Measurements from ENCODE around the gene TSPAN18. TPM values are rescaled to one million over a fixed set of nuclear protein-coding genes. Genes with fewer than 3 reads are reported as not detected.

TSPAN18 gene
- total RNA-seq, 1 donor from 2014 or later: 31.7 TPM

DNA sequence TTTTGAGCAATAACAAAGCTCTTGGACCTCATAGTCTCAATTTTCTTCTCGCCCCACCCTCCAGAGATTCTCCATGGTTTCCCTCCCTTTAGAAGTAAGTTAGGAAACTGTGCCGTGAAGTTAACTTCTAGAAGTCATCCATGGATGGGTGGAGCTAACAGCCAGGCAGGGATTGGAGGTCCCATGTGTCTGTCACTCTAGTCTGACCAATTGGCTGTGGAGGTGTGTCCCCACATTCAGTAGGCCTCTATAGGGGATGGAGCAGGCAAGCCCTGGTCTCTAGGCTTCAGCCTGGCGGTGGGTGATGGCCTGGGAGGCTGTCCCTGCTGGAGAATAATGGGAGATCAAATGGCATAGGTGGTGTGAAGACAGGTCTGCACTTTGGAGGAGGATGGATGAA is 173.2 kb downstream of the TSPAN18 start:
- H3K4me2 ChIP-seq (ENCODE audit: low read length): no peak overlapping the region
- no peaks in the 10 kb centered on the region for H3K79me2 ChIP-seq (ENCODE audit: insufficient read depth, low read length)
- H3K36me3 Mint-ChIP-seq (ENCODE audit: low read depth, unreplicated experiment): peaks cover 12% of the 10 kb centered on the region
- peak; percentile 72 for DNase-seq (ENCODE audit: low read depth)
- no peaks in the 10 kb centered on the region for H4K20me1 ChIP-seq (ENCODE audit: insufficient read depth, low read length)
- no peak overlapping the region for H3K27ac ChIP-seq (ENCODE audit: low read depth, low read length)
- FAIRE-seq: no peak
- H3K9ac ChIP-seq (ENCODE audit: low read length): no peak overlapping the region
- no peak overlapping the region for H3K27ac Mint-ChIP-seq (ENCODE audit: unreplicated experiment)
- peaks cover 32% of the 10 kb centered on the region for H3K27me3 ChIP-seq (ENCODE audit: insufficient read depth, low read length)
- TF ChIP-seq EZH2 (IDR thresholded peaks at IDR 0.05; ENCODE audit: insufficient read depth, low read length) (no peak), CTCF (IDR thresholded peaks at IDR 0.05; ENCODE audit: insufficient read depth, low read depth, low read length) (no peak)
- H2AFZ ChIP-seq (ENCODE audit: low read depth, low read length): no peak overlapping the region
- H3K4me1 ChIP-seq (ENCODE audit: insufficient read depth, low read length): no peaks in the 10 kb centered on the region
- H3K36me3 ChIP-seq (ENCODE audit: insufficient read depth, low read length): no peaks in the 10 kb centered on the region
- H3K4me3 ChIP-seq (ENCODE audit: insufficient read depth, low read depth, low read length): no peak overlapping the region
- H3K4me1 Mint-ChIP-seq (ENCODE audit: low read depth, unreplicated experiment): no peaks in the 10 kb centered on the region
- H3K4me3 Mint-ChIP-seq (ENCODE audit: unreplicated experiment): no peak overlapping the region
- peaks cover 12% of the 10 kb centered on the region for H3K9me3 Mint-ChIP-seq (ENCODE audit: unreplicated experiment)
- H3K27me3 Mint-ChIP-seq (ENCODE audit: low read depth, unreplicated experiment): peaks cover 61% of the 10 kb centered on the region
- H3K9me3 ChIP-seq (ENCODE audit: insufficient read depth, low read depth, low read length): peaks cover 4% of the 10 kb centered on the region

DNA sequence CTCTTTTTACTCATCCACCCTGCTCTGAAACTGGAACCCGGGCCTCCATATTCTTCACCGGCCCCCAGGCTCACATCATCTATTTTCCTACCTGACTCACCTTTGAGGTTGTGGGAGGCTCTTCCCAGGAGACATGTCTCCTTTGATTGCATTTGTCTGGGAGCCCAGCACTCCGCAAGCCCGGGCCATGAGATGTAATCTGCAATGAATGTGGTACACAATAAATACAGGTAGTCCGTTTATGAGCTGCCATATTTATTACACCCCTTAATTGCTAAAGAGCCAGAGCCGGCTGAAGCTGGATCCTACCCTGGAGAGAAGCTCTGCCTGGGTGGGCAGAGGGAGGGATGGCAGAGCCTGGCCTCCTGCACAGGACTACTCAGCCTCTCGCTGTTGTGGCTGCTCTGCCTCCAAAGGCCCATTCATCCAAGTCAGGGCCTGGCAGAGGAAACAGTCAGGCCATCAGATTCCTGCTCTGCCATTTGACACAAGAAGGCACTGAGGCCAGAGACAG is 174.4 kb downstream of the TSPAN18 start:
- FAIRE-seq (no peak), DNase-seq (ENCODE audit: low read depth) (no peak)
- Mint-ChIP-seq H3K4me1 (ENCODE audit: low read depth, unreplicated experiment) (peaks cover 3% of the 10 kb centered on the region), H3K27ac (ENCODE audit: unreplicated experiment) (no peak overlapping the region), H3K9me3 (ENCODE audit: unreplicated experiment) (peaks cover 12% of the 10 kb centered on the region), H3K36me3 (ENCODE audit: low read depth, unreplicated experiment) (peaks cover 12% of the 10 kb centered on the region), H3K4me3 (ENCODE audit: unreplicated experiment) (no peak overlapping the region), H3K27me3 (ENCODE audit: low read depth, unreplicated experiment) (peaks cover 52% of the 10 kb centered on the region)
- Histone ChIP-seq H3K36me3 (ENCODE audit: insufficient read depth, low read length) (no peaks in the 10 kb centered on the region), H3K4me3 (ENCODE audit: insufficient read depth, low read depth, low read length) (no peak overlapping the region), H3K9ac (ENCODE audit: low read length) (no peak overlapping the region), H3K4me2 (ENCODE audit: low read length) (no peak overlapping the region), H3K27ac (ENCODE audit: low read depth, low read length) (no peak overlapping the region), H3K27me3 (ENCODE audit: insufficient read depth, low read length) (peaks cover 35% of the 10 kb centered on the region), H4K20me1 (ENCODE audit: insufficient read depth, low read length) (no peaks in the 10 kb centered on the region), H3K4me1 (ENCODE audit: insufficient read depth, low read length) (no peaks in the 10 kb centered on the region), H2AFZ (ENCODE audit: low read depth, low read length) (no peak overlapping the region), H3K79me2 (ENCODE audit: insufficient read depth, low read length) (no peaks in the 10 kb centered on the region), H3K9me3 (ENCODE audit: insufficient read depth, low read depth, low read length) (peaks cover 4% of the 10 kb centered on the region)
- no peak for TF ChIP-seq EZH2 (IDR thresholded peaks at IDR 0.05; ENCODE audit: insufficient read depth, low read length)

- no peaks in the 10 kb centered on the region for H3K4me1 ChIP-seq (ENCODE audit: insufficient read depth, low read length)
- no peaks in the 10 kb centered on the region for H3K36me3 ChIP-seq (ENCODE audit: insufficient read depth, low read length)
- peaks cover 12% of the 10 kb centered on the region for H3K36me3 Mint-ChIP-seq (ENCODE audit: low read depth, unreplicated experiment)
- no peak for TF ChIP-seq CTCF (IDR thresholded peaks at IDR 0.05; ENCODE audit: insufficient read depth, low read depth, low read length)
- TF ChIP-seq EZH2 (IDR thresholded peaks at IDR 0.05; ENCODE audit: insufficient read depth, low read length): no peak
- peaks cover 4% of the 10 kb centered on the region for H3K9me3 ChIP-seq (ENCODE audit: insufficient read depth, low read depth, low read length)
- H3K4me2 ChIP-seq (ENCODE audit: low read length): no peak overlapping the region
- no peak overlapping the region for H3K4me3 Mint-ChIP-seq (ENCODE audit: unreplicated experiment)
- H3K27me3 Mint-ChIP-seq (ENCODE audit: low read depth, unreplicated experiment): peaks cover 50% of the 10 kb centered on the region
- H3K79me2 ChIP-seq (ENCODE audit: insufficient read depth, low read length): no peaks in the 10 kb centered on the region
- H3K4me3 ChIP-seq (ENCODE audit: insufficient read depth, low read depth, low read length): no peak overlapping the region
- H3K27ac Mint-ChIP-seq (ENCODE audit: unreplicated experiment): no peak overlapping the region
- no peak overlapping the region for H3K27ac ChIP-seq (ENCODE audit: low read depth, low read length)
- peaks cover 12% of the 10 kb centered on the region for H3K9me3 Mint-ChIP-seq (ENCODE audit: unreplicated experiment)
- no peak overlapping the region for H2AFZ ChIP-seq (ENCODE audit: low read depth, low read length)
- no peak for FAIRE-seq
- peaks cover 31% of the 10 kb centered on the region for H3K27me3 ChIP-seq (ENCODE audit: insufficient read depth, low read length)
- no peaks in the 10 kb centered on the region for H4K20me1 ChIP-seq (ENCODE audit: insufficient read depth, low read length)
- no peak overlapping the region for H3K9ac ChIP-seq (ENCODE audit: low read length)
- peaks cover 3% of the 10 kb centered on the region for H3K4me1 Mint-ChIP-seq (ENCODE audit: low read depth, unreplicated experiment)
- DNase-seq (ENCODE audit: low read depth): no peak
These were observed 175.0 kb downstream of the TSPAN18 start for GRCh38 chr11:44901786-44902185.
